BLaER1 treated with 17β-estradiol and CSF1 and Interleukin-3, amounts not matched to agents 10 nM and 100 nM (cell line): ENCODE results near the gene HNRNPR.
"Not testable (repeated sequence)": the region's sequence is repeated elsewhere in the genome, so short reads cannot be mapped to it uniquely, and the experiment has no call there.

Source experiments
- H3K27ac ChIP-seq, 11 experiments: shearing (Covaris generic); formaldehyde crosslinking; 2 replicates each; pipeline ENCODE4 v1.8.1; 2022
- H3K27me3 ChIP-seq, 11 experiments: shearing (Covaris generic); formaldehyde crosslinking; 2 replicates each; pipeline ENCODE4 v1.8.1; 2022
- H3K36me3 ChIP-seq, 11 experiments: shearing (Covaris generic); formaldehyde crosslinking; 2 replicates each; pipeline ENCODE4 v1.8.1; 2022
- H3K4me1 ChIP-seq, 10 experiments: shearing (Covaris generic); formaldehyde crosslinking; 2 replicates each; pipeline ENCODE4 v1.8.1; 2022
- H3K4me2 ChIP-seq, 11 experiments: shearing (Covaris generic); formaldehyde crosslinking; 2 replicates each; pipeline ENCODE4 v1.8.1; 2022
- H3K4me3 ChIP-seq, 10 experiments: shearing (Covaris generic); formaldehyde crosslinking; 2 replicates each; pipeline ENCODE4 v1.8.1; 2022
- H3K9ac ChIP-seq, 11 experiments: shearing (Covaris generic); formaldehyde crosslinking; 2 replicates each; pipeline ENCODE4 v1.8.1; 2022
- H3K9me3 ChIP-seq, 11 experiments: shearing (Covaris generic); formaldehyde crosslinking; replicated peaks in 1 of 11; 2 replicates each; pipeline ENCODE4 v1.8.1; 2022
- H4K20me1 ChIP-seq, 11 experiments: shearing (Covaris generic); formaldehyde crosslinking; 2 replicates each; pipeline ENCODE4 v1.8.1; 2022
- Cebpa-rat ChIP-seq, 11 experiments: shearing (Covaris generic); IDR thresholded peaks; 2 replicates each; pipeline ENCODE4 v1.8.1; 2022

Gene HNRNPR

GRCh38 chr1:23286401-23286800, 57.7 kb downstream of the HNRNPR start:
- Histone ChIP-seq H3K27ac (no peak overlapping the region), H3K4me3 (no peak overlapping the region), H3K36me3 (peaks cover 23 to 98% (median 90%) of the 10 kb centered on the region in 11 experiments), H3K4me1 (peaks cover 0 to 48% (median 0%) of the 10 kb centered on the region in 10 experiments; a peak in 8 of 20 replicates), H3K27me3 (no peaks in the 10 kb centered on the region), H3K9ac (no peak overlapping the region), H3K9me3 (no peaks in the 10 kb centered on the region), H3K4me2 (no peak overlapping the region), H4K20me1 (peaks cover 0 to 6% (median 0%) of the 10 kb centered on the region in 11 experiments; a peak in 1 of 22 replicates)
- no peak for TF ChIP-seq Cebpa-rat (IDR thresholded peaks at IDR 0.05)

GRCh38 chr1:23283667-23284602, 60.1 kb downstream of the HNRNPR start:
- TF ChIP-seq Cebpa-rat (IDR thresholded peaks at IDR 0.05): no peak

GRCh38 chr1:23282957-23283356, 61.1 kb downstream of the HNRNPR start:
- Histone ChIP-seq H3K4me3 (no peak overlapping the region), H3K27ac (peak overlapping the region in 2 of 11 experiments; percentile 15 to 35; a peak in 3 of 22 replicates), H3K9me3 (no peaks in the 10 kb centered on the region), H3K4me2 (peak overlapping the region in 4 of 11 experiments; percentile 18 to 42 (median 28); a peak in 6 of 22 replicates), H4K20me1 (peaks cover 0 to 6% (median 0%) of the 10 kb centered on the region in 11 experiments; a peak in 1 of 22 replicates), H3K9ac (no peak overlapping the region), H3K27me3 (no peaks in the 10 kb centered on the region), H3K4me1 (peaks cover 0 to 32% (median 0%) of the 10 kb centered on the region in 10 experiments; a peak in 8 of 20 replicates), H3K36me3 (peaks cover 36 to 99% (median 88%) of the 10 kb centered on the region in 11 experiments)
- TF ChIP-seq Cebpa-rat (IDR thresholded peaks at IDR 0.05): 0 out of 22 replicates have a peak, but pooled peaks of 2 of the 11 experiments have one; percentile 9 to 28

More at GRCh38 chr1:23283667-23284602, 60.1 kb downstream of the HNRNPR start:
- Histone ChIP-seq H3K36me3 (peaks cover 36 to 100% (median 92%) of the 10 kb centered on the region in 11 experiments), H3K27ac (no peak overlapping the region), H4K20me1 (peaks cover 0 to 6% (median 0%) of the 10 kb centered on the region in 11 experiments; a peak in 1 of 22 replicates), H3K9ac (no peak overlapping the region), H3K27me3 (no peaks in the 10 kb centered on the region), H3K9me3 (no peaks in the 10 kb centered on the region), H3K4me1 (peaks cover 0 to 42% (median 0%) of the 10 kb centered on the region in 10 experiments; a peak in 8 of 20 replicates), H3K4me3 (no peak overlapping the region), H3K4me2 (no peak overlapping the region)

GRCh38 chr1:23278717-23279116, 65.4 kb downstream of the HNRNPR start:
- no peak overlapping the region for H3K4me2 ChIP-seq
- H3K27me3 ChIP-seq: no peaks in the 10 kb centered on the region
- no peaks in the 10 kb centered on the region for H3K9me3 ChIP-seq
- TF ChIP-seq Cebpa-rat (IDR thresholded peaks at IDR 0.05): no peak
- peaks cover 11 to 27% (median 16%) of the 10 kb centered on the region in 10 experiments for H3K4me1 ChIP-seq
- H3K9ac ChIP-seq: no peak overlapping the region
- H3K4me3 ChIP-seq: no peak overlapping the region
- peaks cover 24 to 59% (median 45%) of the 10 kb centered on the region in 11 experiments; a peak in 21 of 22 replicates for H3K36me3 ChIP-seq
- H4K20me1 ChIP-seq: peaks cover 0 to 4% (median 0%) of the 10 kb centered on the region in 11 experiments; a peak in 1 of 22 replicates
- H3K27ac ChIP-seq: no peak overlapping the region

- no peak for TF ChIP-seq Cebpa-rat (IDR thresholded peaks at IDR 0.05)
- H3K27ac ChIP-seq: no peak overlapping the region
- H3K36me3 ChIP-seq: peaks cover 12 to 37% (median 25%) of the 10 kb centered on the region in 11 experiments; a peak in 21 of 22 replicates
- no peak overlapping the region for H3K9ac ChIP-seq
- peaks cover 0 to 4% (median 0%) of the 10 kb centered on the region in 11 experiments; a peak in 1 of 22 replicates for H4K20me1 ChIP-seq
- no peak overlapping the region for H3K4me3 ChIP-seq
- H3K4me1 ChIP-seq: peaks cover 0 to 17% (median 11%) of the 10 kb centered on the region in 10 experiments; a peak in 14 of 20 replicates
- peak overlapping the region in 8 of 11 experiments; percentile 15 to 50 (median 39); a peak in 14 of 22 replicates for H3K4me2 ChIP-seq
- H3K9me3 ChIP-seq: no peaks in the 10 kb centered on the region
- H3K27me3 ChIP-seq: no peaks in the 10 kb centered on the region
Observed at GRCh38 chr1:23276531-23276930, 67.6 kb downstream of the HNRNPR start.

GRCh38 chr1:23274134-23274505, 70.0 kb downstream of the HNRNPR start:
- H4K20me1 ChIP-seq: peaks cover 0 to 4% (median 0%) of the 10 kb centered on the region in 11 experiments; a peak in 1 of 22 replicates
- TF ChIP-seq Cebpa-rat (IDR thresholded peaks at IDR 0.05): no peak
- H3K4me3 ChIP-seq: no peak overlapping the region
- H3K9ac ChIP-seq: no peak overlapping the region
- no peak overlapping the region for H3K27ac ChIP-seq
- no peaks in the 10 kb centered on the region for H3K9me3 ChIP-seq
- peaks cover 0 to 17% (median 11%) of the 10 kb centered on the region in 10 experiments; a peak in 13 of 20 replicates for H3K4me1 ChIP-seq
- H3K36me3 ChIP-seq: peaks cover 0 to 13% (median under 1%) of the 10 kb centered on the region in 11 experiments; a peak in 7 of 22 replicates
- H3K27me3 ChIP-seq: no peaks in the 10 kb centered on the region
- no peak overlapping the region for H3K4me2 ChIP-seq

- Histone ChIP-seq H3K27ac (no peak overlapping the region), H3K27me3 (no peaks in the 10 kb centered on the region), H3K9me3 (no peaks in the 10 kb centered on the region), H3K4me1 (peaks cover 0 to 17% (median 11%) of the 10 kb centered on the region in 10 experiments; a peak in 13 of 20 replicates), H3K36me3 (peaks cover 0 to 9% (median 0%) of the 10 kb centered on the region in 11 experiments; a peak in 2 of 22 replicates), H4K20me1 (peaks cover 0 to 4% (median 0%) of the 10 kb centered on the region in 11 experiments; a peak in 1 of 22 replicates), H3K4me3 (no peak overlapping the region), H3K9ac (no peak overlapping the region), H3K4me2 (no peak overlapping the region)
- no peak for TF ChIP-seq Cebpa-rat (IDR thresholded peaks at IDR 0.05)
Observed at GRCh38 chr1:23273450-23274133, 70.5 kb downstream of the HNRNPR start.

GRCh38 chr1:23263380-23263887, 80.7 kb downstream of the HNRNPR start:
- peaks cover 7 to 27% (median 16%) of the 10 kb centered on the region in 10 experiments for H3K4me1 ChIP-seq
- no peaks in the 10 kb centered on the region for H4K20me1 ChIP-seq
- no peak overlapping the region for H3K4me3 ChIP-seq
- H3K4me2 ChIP-seq: peak overlapping the region; percentile 12 to 58 (median 52); a peak in 19 of 22 replicates
- TF ChIP-seq Cebpa-rat (IDR thresholded peaks at IDR 0.05): no peak
- H3K9me3 ChIP-seq: 0 out of 22 replicates have a peak, but pooled peaks cover 0 to 2% (median 0%) of the 10 kb centered on the region in 11 experiments
- H3K36me3 ChIP-seq: no peaks in the 10 kb centered on the region
- no peaks in the 10 kb centered on the region for H3K27me3 ChIP-seq
- peak overlapping the region in 4 of 11 experiments; percentile 2 to 31 (median 16); a peak in 3 of 22 replicates for H3K27ac ChIP-seq
- H3K9ac ChIP-seq: no peak overlapping the region

GRCh38 chr1:23258082-23258481, 86.0 kb downstream of the HNRNPR start:
- H3K27me3 ChIP-seq, H3K9ac ChIP-seq, H3K36me3 ChIP-seq, H3K4me3 ChIP-seq, H4K20me1 ChIP-seq, H3K27ac ChIP-seq, H3K4me2 ChIP-seq: not testable (repeated sequence)
- Histone ChIP-seq H3K4me1 (peaks cover 0 to 14% (median 6%) of the 10 kb centered on the region in 10 experiments; a peak in 10 of 20 replicates), H3K9me3 (peaks cover 0 to 14% (median 8%) of the 10 kb centered on the region in 11 experiments; a peak in 12 of 22 replicates)

GRCh38 chr1:23257371-23257770, 86.7 kb downstream of the HNRNPR start:
- Histone ChIP-seq H3K9me3 (peaks cover 0 to 14% (median 8%) of the 10 kb centered on the region in 11 experiments; a peak in 12 of 22 replicates), H3K4me1 (peaks cover 0 to 12% (median 7%) of the 10 kb centered on the region in 10 experiments; a peak in 11 of 20 replicates)
- not testable (repeated sequence) for H4K20me1 ChIP-seq, H3K27ac ChIP-seq, H3K27me3 ChIP-seq, H3K4me3 ChIP-seq, H3K4me2 ChIP-seq, H3K9ac ChIP-seq, H3K36me3 ChIP-seq
